Measurements from ENCODE around the gene ARG1. TPM values are rescaled to one million over a fixed set of nuclear protein-coding genes. Genes with fewer than 3 reads are reported as not detected.

ARG1 gene
- total and polyA plus RNA-seq, 2 of the 4 experiments (the other 2 are of a cell fraction): not detected

DNA sequence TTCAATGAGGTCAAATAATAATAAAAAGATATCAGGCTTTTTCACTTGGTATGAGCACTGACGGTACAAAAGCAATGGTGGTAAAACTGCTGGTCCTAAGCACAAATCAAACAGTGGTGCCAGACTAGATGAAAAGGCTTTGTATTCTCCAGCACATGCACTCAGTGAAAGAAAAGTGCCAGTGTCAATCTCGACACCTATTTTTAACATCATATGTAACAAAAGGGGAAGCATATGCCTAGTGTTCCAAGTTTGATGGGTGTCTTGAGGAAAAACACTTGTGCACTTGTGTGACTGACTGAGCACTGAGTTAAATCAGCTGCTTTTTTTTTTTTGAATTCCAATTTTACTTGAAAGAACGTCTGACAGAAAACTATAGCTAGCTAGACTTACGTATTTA is 27.7 kb downstream of the ARG1 start:
- ChIA-PET POLR2A (ENCODE audit: unreplicated experiment) (interaction anchor here (0.6 kb wide), 1 partner anchor 345 kb away, joined by 8 read pairs; no protein-coding TSS in a partner anchor), CTCF (no interaction called here)
- Histone ChIP-seq H2BK5ac (ENCODE audit: low read depth, low read length, poor library complexity, severe bottlenecking) (no peak overlapping the region), H4K5ac (ENCODE audit: low read depth, low read length) (no peak overlapping the region), H3K14ac (replicated peaks; ENCODE audit: low read depth, low read length) (no peak overlapping the region), H3K4me2 (ENCODE audit: low read depth, low read length) (no peak overlapping the region), H3K27me3 (ENCODE audit: control insufficient read depth, insufficient read depth, low read length) (no peaks in the 10 kb centered on the region), H3K9me3 (ENCODE audit: control insufficient read depth, insufficient read depth, low read length) (no peaks in the 10 kb centered on the region), H3K36me3 (ENCODE audit: control insufficient read depth, insufficient read depth, low read length) (peaks cover 28% of the 10 kb centered on the region), H2BK20ac (ENCODE audit: low read depth, low read length) (no peak overlapping the region), H2BK120ac (ENCODE audit: low read depth, low read length) (no peak overlapping the region), H4K8ac (ENCODE audit: low read depth in 2 of 2, low read length in 2 of 2) (no peak overlapping the region), H4K20me1 (ENCODE audit: insufficient read depth, low read length) (no peaks in the 10 kb centered on the region), H3K9ac (ENCODE audit: low read depth, low read length) (no peak overlapping the region), H3K56ac (ENCODE audit: extremely low read depth, insufficient read depth, low read length) (no peak overlapping the region), H3K18ac (ENCODE audit: low read depth, low read length) (no peak overlapping the region), H3K27ac (ENCODE audit: insufficient read depth, low read length) (no peak overlapping the region), H3K4me1 (ENCODE audit: control insufficient read depth, insufficient read depth, low read length) (peaks cover 2% of the 10 kb centered on the region; the same call in 1 of the 2 replicates), H3K4ac (ENCODE audit: low read depth, low read length) (no peak overlapping the region), H2AFZ (replicated peaks; ENCODE audit: low read length, poor library complexity) (no peak overlapping the region), H2AK5ac (ENCODE audit: low read depth, low read length) (no peak overlapping the region), H4K91ac (ENCODE audit: insufficient read depth, low read depth, low read length) (no peak overlapping the region), H3K23ac (ENCODE audit: low read depth, low read length) (no peak overlapping the region), H2AK9ac (replicated peaks; ENCODE audit: low read depth, low read length, poor library complexity) (no peak overlapping the region), H3K9me1 (ENCODE audit: insufficient read depth, low read length) (no peaks in the 10 kb centered on the region), H2BK15ac (ENCODE audit: low read depth, low read length) (no peak overlapping the region), H3K4me3 (ENCODE audit: insufficient read depth, low read depth, low read length) (no peak overlapping the region), H3K79me1 (ENCODE audit: low read depth in 1 of 2, low read length in 2 of 2) (peaks cover 4 to 5% of the 10 kb centered on the region in 2 experiments; a peak in 2 of 4 replicates)
- ATAC-seq (ENCODE audit: low read depth): no peak
- dilution Hi-C loops (cut with HindIII; ENCODE audit: low sequenced_read_pairs, unreplicated experiment) (no loop called here), intact Hi-C loops (cut with micrococcal nuclease) (no loop called here), in situ Hi-C loops (cut with MboI; ENCODE audit: low sequenced_read_pairs) (no loop called here)
- no TSS peak for BruUV-seq (replicated peaks)
- DNase-seq: no peak
- TF ChIP-seq MXI1 (IDR thresholded peaks at IDR 0.05; ENCODE audit: borderline replicate concordance, low read depth, low read length) (no peak), RCOR1 (IDR thresholded peaks at IDR 0.05; ENCODE audit: insufficient replicate concordance, low read length) (no peak), RAD21 (IDR thresholded peaks at IDR 0.05; ENCODE audit: low read length) (no peak), FOS (IDR thresholded peaks at IDR 0.05; ENCODE audit: low read depth, low read length) (no peak), SMC3 (IDR thresholded peaks at IDR 0.05; ENCODE audit: low read depth, low read length) (no peak)
- TF ChIP-seq, protein P1, sequence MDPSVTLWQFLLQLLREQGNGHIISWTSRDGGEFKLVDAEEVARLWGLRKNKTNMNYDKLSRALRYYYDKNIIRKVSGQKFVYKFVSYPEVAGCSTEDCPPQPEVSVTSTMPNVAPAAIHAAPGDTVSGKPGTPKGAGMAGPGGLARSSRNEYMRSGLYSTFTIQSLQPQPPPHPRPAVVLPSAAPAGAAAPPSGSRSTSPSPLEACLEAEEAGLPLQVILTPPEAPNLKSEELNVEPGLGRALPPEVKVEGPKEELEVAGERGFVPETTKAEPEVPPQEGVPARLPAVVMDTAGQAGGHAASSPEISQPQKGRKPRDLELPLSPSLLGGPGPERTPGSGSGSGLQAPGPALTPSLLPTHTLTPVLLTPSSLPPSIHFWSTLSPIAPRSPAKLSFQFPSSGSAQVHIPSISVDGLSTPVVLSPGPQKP (IDR thresholded peaks at IDR 0.05; ENCODE audit: borderline replicate concordance, low read depth, low read length): no peak
- TF ChIP-seq, protein P2, sequence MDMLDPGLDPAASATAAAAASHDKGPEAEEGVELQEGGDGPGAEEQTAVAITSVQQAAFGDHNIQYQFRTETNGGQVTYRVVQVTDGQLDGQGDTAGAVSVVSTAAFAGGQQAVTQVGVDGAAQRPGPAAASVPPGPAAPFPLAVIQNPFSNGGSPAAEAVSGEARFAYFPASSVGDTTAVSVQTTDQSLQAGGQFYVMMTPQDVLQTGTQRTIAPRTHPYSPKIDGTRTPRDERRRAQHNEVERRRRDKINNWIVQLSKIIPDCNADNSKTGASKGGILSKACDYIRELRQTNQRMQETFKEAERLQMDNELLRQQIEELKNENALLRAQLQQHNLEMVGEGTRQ (IDR thresholded peaks at IDR 0.05; ENCODE audit: low read depth, low read length): no peak
- TF ChIP-seq, protein P3, sequence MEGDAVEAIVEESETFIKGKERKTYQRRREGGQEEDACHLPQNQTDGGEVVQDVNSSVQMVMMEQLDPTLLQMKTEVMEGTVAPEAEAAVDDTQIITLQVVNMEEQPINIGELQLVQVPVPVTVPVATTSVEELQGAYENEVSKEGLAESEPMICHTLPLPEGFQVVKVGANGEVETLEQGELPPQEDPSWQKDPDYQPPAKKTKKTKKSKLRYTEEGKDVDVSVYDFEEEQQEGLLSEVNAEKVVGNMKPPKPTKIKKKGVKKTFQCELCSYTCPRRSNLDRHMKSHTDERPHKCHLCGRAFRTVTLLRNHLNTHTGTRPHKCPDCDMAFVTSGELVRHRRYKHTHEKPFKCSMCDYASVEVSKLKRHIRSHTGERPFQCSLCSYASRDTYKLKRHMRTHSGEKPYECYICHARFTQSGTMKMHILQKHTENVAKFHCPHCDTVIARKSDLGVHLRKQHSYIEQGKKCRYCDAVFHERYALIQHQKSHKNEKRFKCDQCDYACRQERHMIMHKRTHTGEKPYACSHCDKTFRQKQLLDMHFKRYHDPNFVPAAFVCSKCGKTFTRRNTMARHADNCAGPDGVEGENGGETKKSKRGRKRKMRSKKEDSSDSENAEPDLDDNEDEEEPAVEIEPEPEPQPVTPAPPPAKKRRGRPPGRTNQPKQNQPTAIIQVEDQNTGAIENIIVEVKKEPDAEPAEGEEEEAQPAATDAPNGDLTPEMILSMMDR (conservative IDR thresholded peaks at IDR 0.05; ENCODE audit: low read depth, low read length): no peak
- WGBS, 2 experiments (ENCODE audit: extremely low coverage in 2 of 2, insufficient read length in 1 of 2): 100% methylated on average over 1 of the region's 4 CpGs; no CpG with 5 or more reads in 1 of the 2 experiments
